Measurements from ENCODE around the gene PLAAT1. TPM values are rescaled to one million over a fixed set of nuclear protein-coding genes. Genes with fewer than 3 reads are reported as not detected.

PLAAT1 gene
- total and polyA plus RNA-seq, 8 donors: 1.00 to 5.8 (median 1.6) TPM; not detected in 5

GRCh38 chr3:193297421-193297820, 56.4 kb downstream of the PLAAT1 start:
- intact Hi-C loops (cut with DNase I; ENCODE audit: low total_unique reads): no loop called here
- WGBS, 5 donors: 82 to 86% (median 85%) methylated on average over 5 of the region's 5 CpGs
- TF ChIP-seq CTCF (IDR thresholded peaks at IDR 0.05): no peak

GRCh38 chr3:193301433-193301832, 60.4 kb downstream of the PLAAT1 start:
- 55 to 74% (median 59%) methylated on average over 1 of the region's 1 CpG for WGBS, 5 donors
- intact Hi-C loops (cut with DNase I; ENCODE audit: low total_unique reads): no loop called here
- peaks cover 0 to under 1% (median 0%) of the 10 kb centered on the region in 4 donors for H3K9me3 ChIP-seq
- no peak overlapping the region for H3K27ac ChIP-seq
- no peaks in the 10 kb centered on the region for H3K36me3 ChIP-seq
- no peaks in the 10 kb centered on the region for H3K27me3 ChIP-seq
- TF ChIP-seq EP300 (IDR thresholded peaks at IDR 0.05) (no peak), CTCF (IDR thresholded peaks at IDR 0.05) (no peak), POLR2A (IDR thresholded peaks at IDR 0.05) (no peak), POLR2AphosphoS5 (IDR thresholded peaks at IDR 0.05) (no peak)
- no peak overlapping the region for H3K4me3 ChIP-seq
- DNase-seq: peak in 1 of 2 donors; percentile 9
- H3K4me1 ChIP-seq: no peaks in the 10 kb centered on the region

More at GRCh38 chr3:193297421-193297820, 56.4 kb downstream of the PLAAT1 start:
- no peaks in the 10 kb centered on the region for H3K36me3 ChIP-seq
- no peak for DNase-seq
- H3K4me1 ChIP-seq: no peaks in the 10 kb centered on the region
- H3K4me3 ChIP-seq: no peak overlapping the region
- H3K27ac ChIP-seq: no peak overlapping the region
- H3K9me3 ChIP-seq: peaks cover 0 to 6% (median 0%) of the 10 kb centered on the region in 4 donors
- H3K27me3 ChIP-seq: no peaks in the 10 kb centered on the region

GRCh38 chr3:193305356-193305755, 64.3 kb downstream of the PLAAT1 start:
- H3K36me3 ChIP-seq: no peaks in the 10 kb centered on the region
- no peak overlapping the region for H3K4me3 ChIP-seq
- no peaks in the 10 kb centered on the region for H3K9me3 ChIP-seq
- TF ChIP-seq CTCF (IDR thresholded peaks at IDR 0.05) (no peak), POLR2AphosphoS5 (IDR thresholded peaks at IDR 0.05) (no peak), EP300 (IDR thresholded peaks at IDR 0.05) (no peak), POLR2A (IDR thresholded peaks at IDR 0.05) (no peak)
- 88 to 100% (median 93%) methylated on average over 1 of the region's 1 CpG for WGBS, 5 donors
- H3K27me3 ChIP-seq: no peaks in the 10 kb centered on the region
- DNase-seq: no peak
- intact Hi-C loops (cut with DNase I; ENCODE audit: low total_unique reads): no loop called here
- no peak overlapping the region for H3K27ac ChIP-seq
- H3K4me1 ChIP-seq: no peaks in the 10 kb centered on the region

GRCh38 chr3:193310914-193311723, 70.1 kb downstream of the PLAAT1 start:
- no peaks in the 10 kb centered on the region for H3K9me3 ChIP-seq
- no peaks in the 10 kb centered on the region for H3K36me3 ChIP-seq
- H3K4me3 ChIP-seq: no peak overlapping the region
- H3K27me3 ChIP-seq: no peaks in the 10 kb centered on the region
- intact Hi-C loops (cut with DNase I; ENCODE audit: low total_unique reads): no loop called here
- DNase-seq: no peak
- 50 to 70% (median 62%) methylated on average over 6 of the region's 6 CpGs for WGBS, 5 donors
- H3K27ac ChIP-seq: no peak overlapping the region
- no peaks in the 10 kb centered on the region for H3K4me1 ChIP-seq
- TF ChIP-seq POLR2AphosphoS5 (IDR thresholded peaks at IDR 0.05) (no peak), CTCF (IDR thresholded peaks at IDR 0.05) (no peak), POLR2A (IDR thresholded peaks at IDR 0.05) (no peak), EP300 (IDR thresholded peaks at IDR 0.05) (no peak)

Measured in stomach (tissue), 9 donors.